ENCODE measurements around the gene USP32.

USP32 gene

GRCh38 chr17:60141111-60142018 is 250.6 kb downstream of the USP32 start:
- H3K9ac ChIP-seq (ENCODE audit: low read depth, low read length, poor library complexity, severe bottlenecking) = no peak overlapping the region

GRCh38 chr17:60139438-60140285 is 252.3 kb downstream of the USP32 start:
- no peaks in the 10 kb centered on the region for H4K20me1 ChIP-seq (ENCODE audit: insufficient read depth, low read length, poor library complexity, severe bottlenecking)
- no peak overlapping the region for H2AFZ ChIP-seq (ENCODE audit: low read length)

More at GRCh38 chr17:60141111-60142018, 250.6 kb downstream of the USP32 start:
- Histone ChIP-seq H3K4me3 (ENCODE audit: low read length, poor library complexity, severe bottlenecking) (no peak overlapping the region), H3K79me2 (ENCODE audit: insufficient read depth, low read length) (no peaks in the 10 kb centered on the region), H3K27me3 (ENCODE audit: insufficient read depth, low read length, poor library complexity, severe bottlenecking) (no peaks in the 10 kb centered on the region), H3K9me3 (ENCODE audit: insufficient read depth, low read depth, low read length) (no peaks in the 10 kb centered on the region), H3K4me1 (ENCODE audit: insufficient read depth, low read length, poor library complexity, severe bottlenecking) (peaks cover 11% of the 10 kb centered on the region), H3K36me3 (ENCODE audit: insufficient read depth, low read length) (no peaks in the 10 kb centered on the region), H3F3A (ENCODE audit: low read depth) (no peaks in the 10 kb centered on the region), H2AFZ (ENCODE audit: low read length) (no peak overlapping the region), H4K20me1 (ENCODE audit: insufficient read depth, low read length, poor library complexity, severe bottlenecking) (no peaks in the 10 kb centered on the region), H3K9me2 (replicated peaks; ENCODE audit: low read depth, low read length) (no peaks in the 10 kb centered on the region), H3K4me2 (ENCODE audit: low read depth, low read length, poor library complexity, severe bottlenecking) (no peak overlapping the region)
- no peak for TF ChIP-seq EZH2phosphoT487 (IDR thresholded peaks at IDR 0.05; ENCODE audit: borderline replicate concordance)
- TF ChIP-seq CTCF (conservative IDR thresholded peaks at IDR 0.05; ENCODE audit: low read length) = no peak

More at GRCh38 chr17:60139438-60140285, 252.3 kb downstream of the USP32 start:
- Histone ChIP-seq H3K4me3 (ENCODE audit: low read length, poor library complexity, severe bottlenecking) (no peak overlapping the region), H3K36me3 (ENCODE audit: insufficient read depth, low read length) (no peaks in the 10 kb centered on the region), H3K9me2 (replicated peaks; ENCODE audit: low read depth, low read length) (no peaks in the 10 kb centered on the region), H3K9ac (ENCODE audit: low read depth, low read length, poor library complexity, severe bottlenecking) (no peak overlapping the region), H3K4me1 (ENCODE audit: insufficient read depth, low read length, poor library complexity, severe bottlenecking) (peaks cover 11% of the 10 kb centered on the region), H3K79me2 (ENCODE audit: insufficient read depth, low read length) (no peaks in the 10 kb centered on the region), H3K4me2 (ENCODE audit: low read depth, low read length, poor library complexity, severe bottlenecking) (no peak overlapping the region), H3K9me3 (ENCODE audit: insufficient read depth, low read depth, low read length) (no peaks in the 10 kb centered on the region), H3F3A (ENCODE audit: low read depth) (no peaks in the 10 kb centered on the region), H3K27me3 (ENCODE audit: insufficient read depth, low read length, poor library complexity, severe bottlenecking) (no peaks in the 10 kb centered on the region)
- no peak for TF ChIP-seq EZH2phosphoT487 (IDR thresholded peaks at IDR 0.05; ENCODE audit: borderline replicate concordance)
- TF ChIP-seq CTCF (conservative IDR thresholded peaks at IDR 0.05; ENCODE audit: low read length) = no peak; the same call in 1 of the 2 replicates

All from Loucy (cell line).